ENCODE measurements around the gene PCDHGC5.

DNA sequence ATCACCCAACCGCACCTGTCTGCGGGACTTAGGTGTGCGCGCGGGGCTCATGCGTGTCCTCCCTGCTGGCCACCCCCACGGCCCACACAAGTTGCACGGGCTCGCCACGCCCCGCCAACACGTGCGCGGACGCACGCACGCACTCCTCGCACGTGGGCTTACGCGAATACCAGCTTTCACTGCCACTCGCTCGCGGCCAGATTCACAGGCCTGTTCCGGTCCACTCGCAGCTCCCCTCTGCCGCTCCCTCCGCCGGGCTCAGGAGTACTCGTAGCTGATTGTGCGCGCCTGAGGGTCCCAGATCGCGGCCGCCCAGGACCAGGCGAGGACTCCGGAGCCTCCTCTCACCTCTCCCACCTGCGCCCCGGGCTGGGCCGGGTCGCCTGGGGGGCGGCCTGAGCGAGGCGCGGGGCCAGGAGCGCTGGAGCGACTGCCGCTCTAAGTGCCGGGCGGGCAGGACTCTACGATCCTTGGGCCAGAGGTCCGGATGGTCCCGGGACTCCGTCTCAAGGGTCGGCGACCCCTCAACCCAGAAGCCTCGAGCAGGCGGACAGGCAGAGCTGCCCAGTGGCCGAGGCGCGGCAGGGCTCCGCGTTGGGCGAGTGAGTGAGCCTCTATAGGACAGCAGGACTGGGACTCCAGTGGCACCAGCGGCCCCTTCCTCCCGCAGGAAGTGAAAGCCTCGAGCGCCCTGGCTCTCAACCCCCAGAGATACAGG lies 3.4 kb downstream of the PCDHGC5 start:
- TF ChIP-seq EZH2 (IDR thresholded peaks at IDR 0.05) (peak; percentile 76), EZH2phosphoT487 (IDR thresholded peaks at IDR 0.05) (no peak)
- TF ChIP-seq, protein P1, sequence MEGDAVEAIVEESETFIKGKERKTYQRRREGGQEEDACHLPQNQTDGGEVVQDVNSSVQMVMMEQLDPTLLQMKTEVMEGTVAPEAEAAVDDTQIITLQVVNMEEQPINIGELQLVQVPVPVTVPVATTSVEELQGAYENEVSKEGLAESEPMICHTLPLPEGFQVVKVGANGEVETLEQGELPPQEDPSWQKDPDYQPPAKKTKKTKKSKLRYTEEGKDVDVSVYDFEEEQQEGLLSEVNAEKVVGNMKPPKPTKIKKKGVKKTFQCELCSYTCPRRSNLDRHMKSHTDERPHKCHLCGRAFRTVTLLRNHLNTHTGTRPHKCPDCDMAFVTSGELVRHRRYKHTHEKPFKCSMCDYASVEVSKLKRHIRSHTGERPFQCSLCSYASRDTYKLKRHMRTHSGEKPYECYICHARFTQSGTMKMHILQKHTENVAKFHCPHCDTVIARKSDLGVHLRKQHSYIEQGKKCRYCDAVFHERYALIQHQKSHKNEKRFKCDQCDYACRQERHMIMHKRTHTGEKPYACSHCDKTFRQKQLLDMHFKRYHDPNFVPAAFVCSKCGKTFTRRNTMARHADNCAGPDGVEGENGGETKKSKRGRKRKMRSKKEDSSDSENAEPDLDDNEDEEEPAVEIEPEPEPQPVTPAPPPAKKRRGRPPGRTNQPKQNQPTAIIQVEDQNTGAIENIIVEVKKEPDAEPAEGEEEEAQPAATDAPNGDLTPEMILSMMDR (IDR thresholded peaks at IDR 0.05): no peak

All from neural progenitor cell (in vitro differentiated cells).